ENCODE measurements around the gene ANKRD44. TPM values are rescaled to one million over a fixed set of nuclear protein-coding genes. Genes with fewer than 3 reads are reported as not detected.

The ANKRD44 gene
- total RNA-seq, 2 experiments from 2014 or later = 214 to 246 TPM

GRCh38 chr2:196952936-196953335 lies 357.6 kb downstream of the ANKRD44 start:
- no peak for DNase-seq
- Mint-ChIP-seq H3K27me3 (peaks cover 4% of the 10 kb centered on the region), H3K4me1 (peaks cover 8% of the 10 kb centered on the region), H3K27ac (no peak overlapping the region), H3K4me3 (no peak overlapping the region), H3K9me3 (peaks cover 3% of the 10 kb centered on the region), H3K36me3 (ENCODE audit: low read depth) (no peaks in the 10 kb centered on the region)
- ChIA-PET POLR2A (no interaction called here), CTCF (interaction anchor here (0.7 kb wide), 1 partner anchor 10 kb away, joined by 3 read pairs; no protein-coding TSS in a partner anchor)

GRCh38 chr2:196951973-196952372 lies 358.6 kb downstream of the ANKRD44 start:
- POLR2A ChIA-PET = no interaction called here
- Mint-ChIP-seq H3K9me3 (peaks cover 3% of the 10 kb centered on the region), H3K36me3 (ENCODE audit: low read depth) (no peaks in the 10 kb centered on the region), H3K4me3 (no peak overlapping the region), H3K4me1 (peaks cover 8% of the 10 kb centered on the region), H3K27me3 (peaks cover 4% of the 10 kb centered on the region), H3K27ac (no peak overlapping the region)
- DNase-seq = no peak
- CTCF ChIA-PET = no interaction called here

GRCh38 chr2:196949116-196949515 lies 361.5 kb downstream of the ANKRD44 start:
- POLR2A ChIA-PET = no interaction called here
- Mint-ChIP-seq H3K4me3 (no peak overlapping the region), H3K27me3 (peaks cover 4% of the 10 kb centered on the region), H3K27ac (no peak overlapping the region), H3K9me3 (peaks cover 3% of the 10 kb centered on the region), H3K4me1 (no peaks in the 10 kb centered on the region), H3K36me3 (ENCODE audit: low read depth) (peaks cover 3% of the 10 kb centered on the region)
- CTCF ChIA-PET = no interaction called here
- no peak for DNase-seq

GRCh38 chr2:196944570-196944969 lies 366.0 kb downstream of the ANKRD44 start:
- H3K9me3 Mint-ChIP-seq = peaks cover 3% of the 10 kb centered on the region
- no peaks in the 10 kb centered on the region for H3K27me3 Mint-ChIP-seq
- DNase-seq = no peak
- H3K27ac Mint-ChIP-seq = no peak overlapping the region
- ChIA-PET POLR2A (no interaction called here), CTCF (no interaction called here)
- peaks cover 3% of the 10 kb centered on the region for H3K36me3 Mint-ChIP-seq (ENCODE audit: low read depth)
- peaks cover 8% of the 10 kb centered on the region for H3K4me1 Mint-ChIP-seq
- H3K4me3 Mint-ChIP-seq = no peak overlapping the region

GRCh38 chr2:196941398-196942078 lies 369.0 kb downstream of the ANKRD44 start:
- CTCF ChIA-PET = no interaction called here
- Mint-ChIP-seq H3K27me3 (no peaks in the 10 kb centered on the region), H3K9me3 (no peaks in the 10 kb centered on the region), H3K4me1 (peaks cover 8% of the 10 kb centered on the region), H3K4me3 (no peak overlapping the region), H3K27ac (no peak overlapping the region), H3K36me3 (ENCODE audit: low read depth) (peaks cover 3% of the 10 kb centered on the region)
- POLR2A ChIA-PET = interaction anchor here (1.1 kb wide), 2 partner anchors 14 to 142 kb away, joined by 3 read pairs; partner anchors contain the start of gene GTF3C3
- DNase-seq = no peak

- DNase-seq = no peak
- CTCF ChIA-PET = no interaction called here
- no peaks in the 10 kb centered on the region for H3K27me3 Mint-ChIP-seq
- H3K9me3 Mint-ChIP-seq = no peaks in the 10 kb centered on the region
- H3K27ac Mint-ChIP-seq = no peak overlapping the region
- H3K4me3 Mint-ChIP-seq = no peak overlapping the region
- H3K36me3 Mint-ChIP-seq (ENCODE audit: low read depth) = no peaks in the 10 kb centered on the region
- POLR2A ChIA-PET = interaction anchor here (1.3 to 3.9 kb wide), 2 partner anchors 12 to 14 kb away, joined by 4 to 16 read pairs; partner anchors contain the start of gene PGAP1
- peaks cover 8% of the 10 kb centered on the region for H3K4me1 Mint-ChIP-seq
Observed at GRCh38 chr2:196939371-196939770, 371.2 kb downstream of the ANKRD44 start.

Other genes with a start within 250 kb of the ANKRD44 start
- gene SF3B1, start 124.2 kb upstream of the ANKRD44 start, total RNA-seq = 100 to 1,000 TPM; 292 to 304 TPM
- 10 to 100 TPM; 22.2 to 24.4 TPM for gene COQ10B, start 142.8 kb upstream of the ANKRD44 start, total RNA-seq
- 100 to 1,000 TPM; 227 to 229 TPM for gene HSPD1, start 189.1 kb upstream of the ANKRD44 start, total RNA-seq
- gene HSPE1, start 189.6 kb upstream of the ANKRD44 start, total RNA-seq = 10 to 100 TPM; 85.9 to 92.6 TPM
- gene MOB4, start 205.3 kb upstream of the ANKRD44 start, total RNA-seq = 10 to 100 TPM; 23.5 to 24.8 TPM

All from activated CD4-positive, alpha-beta memory T cell treated with anti-CD3 and anti-CD28 coated beads, Interleukin-2, amount 10 ng/mL, durations not matched to agents 7 days and 5 days (primary cell).